HCT116 (cell line): ENCODE results near the gene MLYCD.

Source experiments
- CEBPB ChIP-seq: IDR thresholded peaks from 2 replicates; pipeline ENCODE4 v1.6.1; 2012; ENCODE audit warnings: low read depth
- ELF1 ChIP-seq: IDR thresholded peaks from 2 replicates; pipeline ENCODE4 v1.6.1; 2012; ENCODE audit warnings: low read depth, borderline replicate concordance
- EZH2 ChIP-seq: fragments of 200-600 bp; sonication (generic); IDR thresholded peaks from 2 replicates; pipeline ENCODE4 v1.6.1; 2017; ENCODE audit warnings: antibody characterized with exemption, mixed run types
- EZH2phosphoT487 ChIP-seq: fragments of 200-600 bp; IDR thresholded peaks from 2 replicates; pipeline ENCODE4 v1.6.1; 2018; ENCODE audit warnings: antibody characterized with exemption, borderline replicate concordance
- MAX ChIP-seq: IDR thresholded peaks from 2 replicates; pipeline ENCODE4 v1.6.1; 2012
- POLR2A ChIP-seq: IDR thresholded peaks from 2 replicates; pipeline ENCODE4 v1.7.0; 2011; ENCODE audit warnings: borderline replicate concordance; ENCODE audit not compliant: insufficient read depth, insufficient read length; ENCODE audit errors: extremely low read depth
- POLR2AphosphoS5 ChIP-seq: IDR thresholded peaks from 2 replicates; pipeline ENCODE4 v1.6.1; 2011; ENCODE audit warnings: mild to moderate bottlenecking, low read depth, low read length, moderate library complexity
- RAD21 ChIP-seq: IDR thresholded peaks from 2 replicates; pipeline ENCODE4 v1.6.1; 2012; ENCODE audit warnings: low read depth, mild to moderate bottlenecking
- SIN3A ChIP-seq: IDR thresholded peaks from 2 replicates; pipeline ENCODE4 v1.6.1; 2012; ENCODE audit warnings: low read depth
- TCF7L2 ChIP-seq: IDR thresholded peaks from 2 replicates; pipeline ENCODE4 v1.7.0; 2011; ENCODE audit warnings: borderline replicate concordance, inconsistent platforms; ENCODE audit not compliant: insufficient read depth, insufficient read length; ENCODE audit errors: extremely low read depth
- ZFX ChIP-seq: fragments of 450-650 bp; IDR thresholded peaks from 2 replicates; pipeline ENCODE4 v1.6.1; 2017
- TF ChIP-seq, protein P1 (sequence below), 3 experiments: fragments of 200-600 bp in 1 of 3; sonication (generic) in 1 of 3; IDR thresholded peaks in 2 of 3; conservative IDR thresholded peaks in 1 of 3; 2 replicates each; pipeline ENCODE4 v1.5.1; 2012 to 2017; ENCODE audit warnings: low read depth in 2 of 3, low read length in 2 of 3, antibody characterized with exemption in 1 of 3, borderline replicate concordance in 1 of 3, control low read depth in 1 of 3, mild to moderate bottlenecking in 1 of 3, mixed read lengths in 1 of 3, mixed run types in 1 of 3, moderate library complexity in 1 of 3; ENCODE audit not compliant: insufficient read depth in 1 of 3

DNA sequence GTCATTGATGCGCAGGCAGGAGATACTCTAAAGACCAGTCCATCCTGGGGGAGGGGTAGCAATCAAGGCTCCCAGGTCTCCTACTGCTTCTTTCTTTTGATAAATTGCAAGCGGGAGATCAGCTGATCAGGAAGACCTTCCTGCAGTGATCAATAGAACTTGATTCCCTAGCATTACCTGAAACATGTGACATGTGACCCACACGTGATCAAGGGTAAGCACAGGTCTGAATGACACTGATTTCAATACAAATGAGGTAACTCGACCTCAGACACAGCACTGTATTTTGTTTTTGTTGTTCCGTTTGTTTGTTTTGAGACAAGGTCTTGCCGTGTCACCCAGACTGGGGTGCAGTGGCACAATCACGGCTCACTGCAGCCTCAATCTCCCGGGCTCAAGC, 39.6 kb upstream of the MLYCD start:
- TF ChIP-seq, protein P1, sequence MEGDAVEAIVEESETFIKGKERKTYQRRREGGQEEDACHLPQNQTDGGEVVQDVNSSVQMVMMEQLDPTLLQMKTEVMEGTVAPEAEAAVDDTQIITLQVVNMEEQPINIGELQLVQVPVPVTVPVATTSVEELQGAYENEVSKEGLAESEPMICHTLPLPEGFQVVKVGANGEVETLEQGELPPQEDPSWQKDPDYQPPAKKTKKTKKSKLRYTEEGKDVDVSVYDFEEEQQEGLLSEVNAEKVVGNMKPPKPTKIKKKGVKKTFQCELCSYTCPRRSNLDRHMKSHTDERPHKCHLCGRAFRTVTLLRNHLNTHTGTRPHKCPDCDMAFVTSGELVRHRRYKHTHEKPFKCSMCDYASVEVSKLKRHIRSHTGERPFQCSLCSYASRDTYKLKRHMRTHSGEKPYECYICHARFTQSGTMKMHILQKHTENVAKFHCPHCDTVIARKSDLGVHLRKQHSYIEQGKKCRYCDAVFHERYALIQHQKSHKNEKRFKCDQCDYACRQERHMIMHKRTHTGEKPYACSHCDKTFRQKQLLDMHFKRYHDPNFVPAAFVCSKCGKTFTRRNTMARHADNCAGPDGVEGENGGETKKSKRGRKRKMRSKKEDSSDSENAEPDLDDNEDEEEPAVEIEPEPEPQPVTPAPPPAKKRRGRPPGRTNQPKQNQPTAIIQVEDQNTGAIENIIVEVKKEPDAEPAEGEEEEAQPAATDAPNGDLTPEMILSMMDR (IDR thresholded peaks at IDR 0.05 in 2 of 3, conservative IDR thresholded peaks at IDR 0.05 in 1 of 3; ENCODE audit: borderline replicate concordance in 1 of 3, insufficient read depth in 1 of 3, low read depth in 2 of 3, low read length in 2 of 3), result no peak
- no peak for TF ChIP-seq RAD21
- TF ChIP-seq SIN3A, result no peak
- no peak for TF ChIP-seq POLR2AphosphoS5
- TF ChIP-seq ELF1, result no peak
- no peak for TF ChIP-seq MAX
- no peak for TF ChIP-seq CEBPB
- TF ChIP-seq EZH2, result no peak
- no peak for TF ChIP-seq TCF7L2
- TF ChIP-seq ZFX, result no peak
- no peak for TF ChIP-seq EZH2phosphoT487
- TF ChIP-seq POLR2A, result no peak
